ENCODE data around the gene OR7C1. TPM values are rescaled to one million over a fixed set of nuclear protein-coding genes. Genes with fewer than 3 reads are reported as not detected.

The OR7C1 gene
- total RNA-seq, 6 experiments from 2014 or later: not detected

- no peak overlapping the region for H3K4me3 Mint-ChIP-seq
- no peak overlapping the region for H3K27ac Mint-ChIP-seq
- H3K36me3 Mint-ChIP-seq (ENCODE audit: low read depth): no peaks in the 10 kb centered on the region
- DNase-seq: no peak
- H3K4me1 Mint-ChIP-seq (ENCODE audit: low read depth): no peaks in the 10 kb centered on the region
- H3K27me3 Mint-ChIP-seq (ENCODE audit: insufficient read depth): peaks cover 2% of the 10 kb centered on the region
- TF ChIP-seq CTCF (IDR thresholded peaks at IDR 0.05): no peak
- H3K9me3 Mint-ChIP-seq: peaks cover 5% of the 10 kb centered on the region; the same call in 1 of the 2 replicates
Measured at GRCh38 chr19:14818588-14818987, 16.4 kb downstream of the OR7C1 start.

GRCh38 chr19:14817052-14817451 is 17.9 kb downstream of the OR7C1 start:
- Mint-ChIP-seq H3K36me3 (ENCODE audit: low read depth) (no peaks in the 10 kb centered on the region), H3K27ac (no peak overlapping the region), H3K27me3 (ENCODE audit: insufficient read depth) (peaks cover 2% of the 10 kb centered on the region), H3K9me3 (peaks cover 5% of the 10 kb centered on the region; the same call in 1 of the 2 replicates), H3K4me3 (no peak overlapping the region), H3K4me1 (ENCODE audit: low read depth) (no peaks in the 10 kb centered on the region)
- TF ChIP-seq CTCF (IDR thresholded peaks at IDR 0.05): no peak
- DNase-seq: no peak

- Mint-ChIP-seq H3K4me3 (no peak overlapping the region), H3K27me3 (ENCODE audit: insufficient read depth) (peaks cover 2% of the 10 kb centered on the region), H3K9me3 (peaks cover 5% of the 10 kb centered on the region; the same call in 1 of the 2 replicates), H3K36me3 (ENCODE audit: low read depth) (no peaks in the 10 kb centered on the region), H3K27ac (no peak overlapping the region), H3K4me1 (ENCODE audit: low read depth) (no peaks in the 10 kb centered on the region)
- no peak for TF ChIP-seq CTCF (IDR thresholded peaks at IDR 0.05)
- no peak for DNase-seq
Measured at GRCh38 chr19:14814982-14815652, 19.9 kb downstream of the OR7C1 start.

- Mint-ChIP-seq H3K36me3 (ENCODE audit: low read depth) (no peaks in the 10 kb centered on the region), H3K27me3 (ENCODE audit: insufficient read depth) (no peaks in the 10 kb centered on the region; the same call in 1 of the 2 replicates), H3K4me1 (ENCODE audit: low read depth) (no peaks in the 10 kb centered on the region), H3K27ac (no peak overlapping the region), H3K4me3 (no peak overlapping the region), H3K9me3 (no peaks in the 10 kb centered on the region; the same call in 1 of the 2 replicates)
- no peak for TF ChIP-seq CTCF (IDR thresholded peaks at IDR 0.05)
- no peak for DNase-seq
Measured at GRCh38 chr19:14809272-14810057, 25.5 kb downstream of the OR7C1 start.

GRCh38 chr19:14804765-14805164 is 30.2 kb downstream of the OR7C1 start:
- TF ChIP-seq CTCF (IDR thresholded peaks at IDR 0.05): no peak
- Mint-ChIP-seq H3K9me3 (peaks cover 2% of the 10 kb centered on the region; the same call in 1 of the 2 replicates), H3K27me3 (ENCODE audit: insufficient read depth) (peaks cover 2% of the 10 kb centered on the region; the same call in 1 of the 2 replicates), H3K4me3 (no peak overlapping the region), H3K4me1 (ENCODE audit: low read depth) (no peaks in the 10 kb centered on the region), H3K27ac (no peak overlapping the region), H3K36me3 (ENCODE audit: low read depth) (peaks cover 4% of the 10 kb centered on the region; the same call in 1 of the 2 replicates)
- no peak for DNase-seq
